GM21786 (cell line): ENCODE data around the gene MDK.

Experiments used
- ATAC-seq: cut with Tn5 transposase; IDR thresholded peaks from one replicate; pipeline ENCODE4 v1.9.1; 2021; ENCODE audit not compliant: unreplicated experiment

Gene MDK

GRCh38 chr11:46381819-46382645 is 563 bp downstream of the MDK start:
- ATAC-seq = no peak

- ATAC-seq = no peak
Observed at GRCh38 chr11:46382646-46383403, 1.4 kb downstream of the MDK start.

GRCh38 chr11:46383404-46383758 is 1.9 kb downstream of the MDK start:
- ATAC-seq = no peak

- no peak for ATAC-seq
Observed at GRCh38 chr11:46383974-46384701, 2.7 kb downstream of the MDK start.

- no peak for ATAC-seq
Observed at GRCh38 chr11:46385169-46386004, 3.9 kb downstream of the MDK start.

- ATAC-seq = no peak
Observed at GRCh38 chr11:46386005-46386578, 4.6 kb downstream of the MDK start.

- no peak for ATAC-seq
Observed at GRCh38 chr11:46386674-46387073, 5.2 kb downstream of the MDK start.

- ATAC-seq = no peak
Observed at GRCh38 chr11:46387456-46387855, 6.0 kb downstream of the MDK start.

GRCh38 chr11:46387919-46388618 is 6.6 kb downstream of the MDK start:
- ATAC-seq = no peak

GRCh38 chr11:46388619-46389449 is 7.4 kb downstream of the MDK start:
- no peak for ATAC-seq

- peak; percentile 46 for ATAC-seq
Observed at GRCh38 chr11:46389450-46390330, 8.2 kb downstream of the MDK start.

GRCh38 chr11:46390331-46391171 is 9.1 kb downstream of the MDK start:
- ATAC-seq = no peak

GRCh38 chr11:46391186-46391577 is 9.7 kb downstream of the MDK start:
- ATAC-seq = no peak

- no peak for ATAC-seq
Observed at GRCh38 chr11:46391578-46392420, 10.3 kb downstream of the MDK start, which contains the start of gene CHRM4. CHRM4 (minus strand) TSS chr11:46391776; CDS start chr11:46386557, 5,219 bp downstream.

- peak; percentile 68 for ATAC-seq
Observed at GRCh38 chr11:46392421-46393230, 11.2 kb downstream of the MDK start.
